Natural killer cell treated with Interleukin-12 subunit alpha and Interleukin-12 subunit beta and Interleukin-15 and Interleukin-18, amount 100 ng/mL, for 72 hours (primary cell): ENCODE data around the gene GIPC3. TPM values are rescaled to one million over a fixed set of nuclear protein-coding genes. Genes with fewer than 3 reads are reported as not detected.

Experiments
- ATAC-seq, 2 donors: fragments of 150-1000 bp; cut with Tn5 transposase in 1 of 2; sonication (Bioruptor Pico), chemical (Tn5 transposase) in 1 of 2; 2 replicates each; pipeline ENCODE4 v1.10.0; 2021
- DNase-seq: peaks from one replicate; pipeline ENCODE4 v3.0.0; 2022; ENCODE audit warnings: low spot score
- H3K27ac Mint-ChIP-seq, 2 donors: 1 replicate in 1 of 2; 2 replicates in 1 of 2; pipeline ENCODE4 v1.8.0; 2022; ENCODE audit warnings: mixed read lengths in 2 of 2, mild to moderate bottlenecking in 1 of 2, moderate library complexity in 1 of 2
- H3K27me3 Mint-ChIP-seq, 2 donors: 1 replicate in 1 of 2; 2 replicates in 1 of 2; pipeline ENCODE4 v1.8.0; 2022; ENCODE audit warnings: mixed read lengths in 2 of 2
- H3K36me3 Mint-ChIP-seq: one replicate; pipeline ENCODE4 v1.8.0; 2022; ENCODE audit warnings: mixed read lengths
- H3K4me1 Mint-ChIP-seq, 2 donors: 1 replicate in 1 of 2; 2 replicates in 1 of 2; pipeline ENCODE4 v1.8.0; 2022; ENCODE audit warnings: low read depth in 2 of 2, mixed read lengths in 2 of 2, mild to moderate bottlenecking in 1 of 2
- H3K4me3 Mint-ChIP-seq: one replicate; pipeline ENCODE4 v1.8.0; 2022; ENCODE audit warnings: mixed read lengths
- H3K9me3 Mint-ChIP-seq: 2 replicates; pipeline ENCODE4 v1.8.0; 2022; ENCODE audit warnings: mixed read lengths
- total RNA-seq, 2 donors: library from RNA; stranded (reverse); gene quantifications; one replicate each; pipeline ENCODE4 v1.2.3, GENCODE V29; 2022

The GIPC3 gene
- total RNA-seq, 2 donors from 2014 or later, result 0.25 to 0.40 TPM

DNA sequence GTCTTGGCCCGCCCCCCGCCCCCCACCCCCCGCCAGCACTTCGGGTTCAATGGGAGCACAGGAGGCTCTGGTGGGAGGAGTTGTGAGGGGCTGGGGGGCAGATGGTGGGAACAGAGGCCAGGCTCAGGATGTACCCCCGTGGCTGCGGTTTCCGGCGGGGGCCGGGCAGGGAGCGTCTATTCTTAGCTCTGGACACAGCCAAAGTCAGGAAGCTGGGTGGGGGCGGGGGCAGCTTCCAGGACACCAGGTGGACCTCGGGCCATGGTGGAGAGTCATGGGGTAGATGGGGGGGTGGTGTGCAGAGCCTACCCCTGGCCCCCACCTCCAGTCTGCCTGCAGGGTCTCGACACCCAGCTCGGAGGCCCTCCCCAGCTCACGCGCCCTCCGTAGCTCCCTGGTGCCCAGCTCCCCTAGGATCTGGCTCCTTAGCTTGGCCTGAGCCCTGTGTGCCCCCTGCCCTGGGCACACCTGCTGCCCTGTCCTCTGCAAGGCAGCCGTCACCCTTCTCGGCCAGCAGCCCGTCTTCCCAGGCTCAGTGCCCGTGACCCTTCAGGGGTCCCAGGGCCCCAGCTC is 23.6 kb downstream of the GIPC3 start:
- Mint-ChIP-seq H3K4me3 (no peak overlapping the region), H3K9me3 (no peaks in the 10 kb centered on the region), H3K36me3 (no peaks in the 10 kb centered on the region), H3K27me3 (no peaks in the 10 kb centered on the region), H3K4me1 (peaks cover 7 to 8% of the 10 kb centered on the region in 2 donors), H3K27ac (no peak overlapping the region)
- DNase-seq (no peak), ATAC-seq (no peak)

- ATAC-seq (no peak), DNase-seq (no peak)
- no peaks in the 10 kb centered on the region for H3K27me3 Mint-ChIP-seq
- no peaks in the 10 kb centered on the region for H3K36me3 Mint-ChIP-seq
- no peaks in the 10 kb centered on the region for H3K9me3 Mint-ChIP-seq
- H3K27ac Mint-ChIP-seq, result no peak overlapping the region
- H3K4me1 Mint-ChIP-seq, result peaks cover 7 to 8% of the 10 kb centered on the region in 2 donors
- no peak overlapping the region for H3K4me3 Mint-ChIP-seq
Measured at GRCh38 chr19:3609779-3610719, 24.8 kb downstream of the GIPC3 start.

GRCh38 chr19:3610745-3611717 is 25.8 kb downstream of the GIPC3 start:
- Mint-ChIP-seq H3K36me3 (no peaks in the 10 kb centered on the region), H3K4me1 (peaks cover 7 to 8% of the 10 kb centered on the region in 2 donors), H3K4me3 (no peak overlapping the region), H3K9me3 (no peaks in the 10 kb centered on the region), H3K27me3 (no peaks in the 10 kb centered on the region), H3K27ac (no peak overlapping the region)
- no peak for ATAC-seq
- no peak for DNase-seq

GRCh38 chr19:3611841-3612240 is 26.6 kb downstream of the GIPC3 start:
- no peaks in the 10 kb centered on the region for H3K9me3 Mint-ChIP-seq
- no peak for DNase-seq
- H3K36me3 Mint-ChIP-seq, result no peaks in the 10 kb centered on the region
- H3K4me1 Mint-ChIP-seq, result peaks cover 7 to 8% of the 10 kb centered on the region in 2 donors
- H3K27ac Mint-ChIP-seq, result no peak overlapping the region
- H3K4me3 Mint-ChIP-seq, result no peak overlapping the region
- no peaks in the 10 kb centered on the region for H3K27me3 Mint-ChIP-seq
- no peak for ATAC-seq

GRCh38 chr19:3612330-3612729 is 27.1 kb downstream of the GIPC3 start:
- Mint-ChIP-seq H3K27ac (no peak overlapping the region), H3K4me3 (no peak overlapping the region), H3K9me3 (no peaks in the 10 kb centered on the region), H3K4me1 (peaks cover 7 to 8% of the 10 kb centered on the region in 2 donors), H3K36me3 (no peaks in the 10 kb centered on the region), H3K27me3 (no peaks in the 10 kb centered on the region)
- DNase-seq, result no peak
- ATAC-seq, result no peak

- Mint-ChIP-seq H3K4me1 (peaks cover 2 to 3% of the 10 kb centered on the region in 2 donors), H3K4me3 (no peak overlapping the region), H3K9me3 (no peaks in the 10 kb centered on the region), H3K36me3 (no peaks in the 10 kb centered on the region), H3K27me3 (no peaks in the 10 kb centered on the region), H3K27ac (no peak overlapping the region)
- ATAC-seq (no peak), DNase-seq (no peak)
Measured at GRCh38 chr19:3612901-3613741, 27.8 kb downstream of the GIPC3 start.

DNA sequence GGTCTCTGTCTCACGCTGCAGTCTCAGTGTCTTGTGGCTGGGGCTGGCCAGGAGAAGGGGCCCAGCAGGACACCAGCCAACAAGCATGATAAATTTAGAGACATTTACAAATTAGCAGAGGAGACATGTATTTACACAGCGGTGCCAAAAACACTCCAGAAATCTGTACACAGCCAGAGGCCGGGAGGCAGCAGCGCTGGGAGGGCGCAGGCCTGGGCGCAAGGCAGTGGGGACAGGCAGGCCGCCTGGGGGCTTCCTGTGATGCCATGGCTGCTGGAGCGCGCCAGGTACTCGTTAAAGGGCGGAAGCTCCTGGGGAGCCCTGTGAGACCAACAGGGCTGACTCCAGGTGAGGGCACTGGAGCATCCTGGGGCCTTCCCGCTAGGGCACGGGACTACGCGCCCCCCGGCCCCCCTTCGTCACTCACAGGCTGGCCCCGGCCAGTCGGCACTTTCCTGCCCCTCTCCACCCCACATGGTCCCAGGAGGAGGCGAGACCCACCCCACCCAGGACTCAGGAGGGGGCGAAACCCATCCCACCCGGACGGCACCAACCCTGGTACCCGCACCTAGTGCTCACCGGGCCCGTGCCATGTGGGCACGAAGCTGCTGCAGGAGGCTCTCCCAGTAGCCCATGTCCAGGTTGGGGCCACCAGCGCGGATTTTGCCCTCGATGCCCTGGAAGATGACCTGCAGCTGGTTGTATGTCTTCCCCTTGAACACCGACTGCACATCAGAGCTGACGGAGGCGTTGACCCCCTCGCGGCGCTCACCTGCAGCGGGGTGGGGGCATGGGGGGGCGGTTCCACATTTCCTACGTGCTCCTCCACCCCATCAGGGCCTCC is 28.8 kb downstream of the GIPC3 start:
- H3K4me1 Mint-ChIP-seq, result no peaks in the 10 kb centered on the region
- H3K27ac Mint-ChIP-seq, result no peak overlapping the region
- H3K36me3 Mint-ChIP-seq, result no peaks in the 10 kb centered on the region
- no peaks in the 10 kb centered on the region for H3K9me3 Mint-ChIP-seq
- ATAC-seq, result no peak
- no peak overlapping the region for H3K4me3 Mint-ChIP-seq
- no peaks in the 10 kb centered on the region for H3K27me3 Mint-ChIP-seq
- DNase-seq, result no peak

- Mint-ChIP-seq H3K4me3 (no peak overlapping the region), H3K9me3 (no peaks in the 10 kb centered on the region), H3K27ac (no peak overlapping the region), H3K4me1 (no peaks in the 10 kb centered on the region), H3K27me3 (no peaks in the 10 kb centered on the region), H3K36me3 (no peaks in the 10 kb centered on the region)
- DNase-seq (no peak), ATAC-seq (no peak)
Measured at GRCh38 chr19:3614858-3615505, 29.7 kb downstream of the GIPC3 start.

DNA sequence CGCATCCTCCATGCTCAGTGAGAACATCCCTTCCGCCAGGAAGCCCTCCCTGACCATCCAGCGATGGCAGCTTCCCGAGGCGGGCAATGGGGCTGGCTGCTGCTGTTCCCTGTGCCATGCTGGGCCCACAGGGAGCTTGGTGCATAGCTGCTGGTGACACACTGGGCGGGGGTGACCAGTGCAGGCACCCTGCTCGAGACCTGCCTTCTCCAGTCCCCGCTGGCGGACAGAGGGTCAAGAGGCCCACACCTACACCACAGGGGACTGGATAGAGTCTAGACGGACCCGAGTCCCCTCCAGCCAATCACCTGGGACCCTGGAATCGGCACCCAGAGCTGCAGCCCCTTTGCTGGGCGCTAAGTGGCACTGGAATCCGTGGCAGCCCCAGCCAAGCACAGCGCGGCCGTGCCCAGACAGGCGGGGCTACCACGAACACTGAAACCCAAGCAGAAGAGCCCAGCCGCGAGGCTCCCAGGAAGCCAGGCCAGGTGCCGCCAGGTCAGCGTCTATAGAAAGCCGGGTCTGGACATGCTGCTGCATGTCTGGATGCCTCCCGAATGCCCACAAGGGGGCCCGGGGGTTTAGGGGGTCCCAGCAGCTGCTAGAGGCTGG is 30.4 kb downstream of the GIPC3 start:
- Mint-ChIP-seq H3K36me3 (no peaks in the 10 kb centered on the region), H3K4me1 (no peaks in the 10 kb centered on the region), H3K27me3 (no peaks in the 10 kb centered on the region), H3K27ac (no peak overlapping the region), H3K9me3 (no peaks in the 10 kb centered on the region), H3K4me3 (no peak overlapping the region)
- DNase-seq, result no peak
- no peak for ATAC-seq

GRCh38 chr19:3617463-3617862 is 32.2 kb downstream of the GIPC3 start:
- DNase-seq, result no peak
- Mint-ChIP-seq H3K27ac (no peak overlapping the region), H3K4me1 (no peaks in the 10 kb centered on the region), H3K4me3 (no peak overlapping the region), H3K27me3 (no peaks in the 10 kb centered on the region), H3K9me3 (no peaks in the 10 kb centered on the region), H3K36me3 (no peaks in the 10 kb centered on the region)
- no peak for ATAC-seq

DNA sequence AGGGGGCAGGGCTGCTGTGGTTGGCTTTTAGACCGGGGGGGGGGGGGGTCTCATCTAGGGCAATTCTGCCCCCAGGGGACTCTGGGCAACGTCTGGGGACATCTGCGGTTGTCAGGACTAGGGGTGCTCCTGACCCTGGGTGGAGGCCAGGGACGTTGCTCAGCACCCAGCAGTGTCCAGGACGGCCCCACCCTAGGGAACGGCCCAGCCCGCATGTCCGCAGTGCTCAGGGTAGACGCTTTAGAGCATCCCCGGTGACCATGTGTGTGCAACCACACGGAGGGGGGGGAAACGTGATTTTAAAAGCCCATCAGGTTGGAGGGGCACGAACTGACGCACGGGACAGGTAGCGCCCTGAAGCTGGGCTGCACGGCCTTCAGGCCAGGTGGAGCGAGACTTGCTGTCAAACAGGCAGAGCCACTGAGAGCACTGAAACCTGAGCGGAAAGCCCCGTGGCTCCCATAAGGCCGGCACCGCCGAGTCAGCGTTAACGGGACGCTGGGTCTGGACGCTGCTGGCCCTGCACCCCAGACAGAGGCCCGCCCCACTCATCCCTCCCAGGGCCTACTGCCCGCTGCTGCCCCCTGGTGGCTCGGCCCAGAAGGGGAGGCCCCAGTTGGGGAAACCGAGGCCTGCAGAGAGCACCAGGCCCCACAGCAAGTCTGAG is 33.0 kb downstream of the GIPC3 start:
- Mint-ChIP-seq H3K4me1 (no peaks in the 10 kb centered on the region), H3K27ac (no peak overlapping the region), H3K9me3 (no peaks in the 10 kb centered on the region), H3K36me3 (no peaks in the 10 kb centered on the region), H3K27me3 (no peaks in the 10 kb centered on the region), H3K4me3 (no peak overlapping the region)
- DNase-seq (no peak), ATAC-seq (peak; percentile 47 to 71)
